Measurements from ENCODE around the gene CEP104. TPM values are rescaled to one million over a fixed set of nuclear protein-coding genes. Genes with fewer than 3 reads are reported as not detected.

CEP104 gene
- total and polyA plus RNA-seq, 2 experiments from 2014 or later: 20.5 to 32.2 TPM

GRCh38 chr1:3847081-3847480, 9.9 kb downstream of the CEP104 start:
- Histone ChIP-seq H3K27ac (ENCODE audit: low read depth) (no peak overlapping the region), H3K4me2 (no peak overlapping the region), H3K79me2 (replicated peaks; ENCODE audit: insufficient read depth) (no peaks in the 10 kb centered on the region), H3K27me3 (ENCODE audit: insufficient read depth) (no peaks in the 10 kb centered on the region), H4K20me1 (replicated peaks; ENCODE audit: insufficient read depth) (no peaks in the 10 kb centered on the region; the same call in 1 of the 2 replicates), H3K4me1 (ENCODE audit: insufficient read depth) (no peaks in the 10 kb centered on the region), H3K4me3 (no peak overlapping the region), H3K36me3 (ENCODE audit: insufficient read depth) (0 out of 2 replicates have a peak, but pooled peaks cover 4% of the 10 kb centered on the region), H3K9me2 (ENCODE audit: insufficient read depth) (no peaks in the 10 kb centered on the region), H3F3A (replicated peaks; ENCODE audit: low read depth) (no peaks in the 10 kb centered on the region), H2AFZ (no peak overlapping the region)
- DNase-seq (ENCODE audit: low spot score): no peak
- Mint-ChIP-seq H3K27me3 (ENCODE audit: insufficient read depth, low read depth, poor library complexity) (peaks cover 2% of the 10 kb centered on the region), H3K4me3 (no peak overlapping the region), H3K27ac (no peak overlapping the region), H3K4me1 (no peaks in the 10 kb centered on the region), H3K9me3 (no peaks in the 10 kb centered on the region), H3K36me3 (ENCODE audit: low read depth) (peaks cover 16% of the 10 kb centered on the region; the same call in 2 of the 3 replicates)
- TF ChIP-seq NANOG (IDR thresholded peaks at IDR 0.05; ENCODE audit: borderline replicate concordance) (no peak), JUNB (IDR thresholded peaks at IDR 0.05; ENCODE audit: unreplicated experiment) (no peak), ZNF462 (CRISPR knock-in tag; IDR thresholded peaks at IDR 0.05) (no peak), CTCF (conservative IDR thresholded peaks at IDR 0.05; ENCODE audit: low read depth in 2 of 2) (no peak), ZNF331 (CRISPR knock-in tag; IDR thresholded peaks at IDR 0.05; ENCODE audit: low read depth) (no peak), EZH2phosphoT487 (IDR thresholded peaks at IDR 0.05; ENCODE audit: unreplicated experiment) (no peak), ETS1 (IDR thresholded peaks at IDR 0.05) (no peak), CREB1 (CRISPR knock-in tag; IDR thresholded peaks at IDR 0.05; ENCODE audit: low read depth) (no peak), REST (IDR thresholded peaks at IDR 0.05; ENCODE audit: unreplicated experiment) (no peak), POLR2AphosphoS5 (IDR thresholded peaks at IDR 0.05; ENCODE audit: low read depth) (no peak), EZH2 (IDR thresholded peaks at IDR 0.05; ENCODE audit: low read depth, unreplicated experiment) (no peak), ZNF114 (CRISPR knock-in tag; IDR thresholded peaks at IDR 0.05) (no peak), STAT1 (IDR thresholded peaks at IDR 0.05; ENCODE audit: unreplicated experiment) (no peak)
- ATAC-seq: no peak

Measured in GM23338 (cell line).